Measurements from ENCODE around the gene NAT16.

The NAT16 gene

GRCh38 chr7:101197991-101198390 lies 17.9 kb upstream of the NAT16 start:
- no peaks in the 10 kb centered on the region for H3K9me3 ChIP-seq (ENCODE audit: control insufficient read depth, low read length)
- no peak overlapping the region for H3K4me3 ChIP-seq (ENCODE audit: low read depth, low read length)
- H3K27me3 ChIP-seq (ENCODE audit: control insufficient read depth, insufficient read depth, low read length): no peaks in the 10 kb centered on the region
- no peak overlapping the region for H3K4me2 ChIP-seq (ENCODE audit: low read length)
- no peaks in the 10 kb centered on the region for H3K4me1 ChIP-seq
- no peaks in the 10 kb centered on the region for H3K36me3 ChIP-seq (ENCODE audit: control insufficient read depth, insufficient read depth, low read length)
- TF ChIP-seq, protein P1, sequence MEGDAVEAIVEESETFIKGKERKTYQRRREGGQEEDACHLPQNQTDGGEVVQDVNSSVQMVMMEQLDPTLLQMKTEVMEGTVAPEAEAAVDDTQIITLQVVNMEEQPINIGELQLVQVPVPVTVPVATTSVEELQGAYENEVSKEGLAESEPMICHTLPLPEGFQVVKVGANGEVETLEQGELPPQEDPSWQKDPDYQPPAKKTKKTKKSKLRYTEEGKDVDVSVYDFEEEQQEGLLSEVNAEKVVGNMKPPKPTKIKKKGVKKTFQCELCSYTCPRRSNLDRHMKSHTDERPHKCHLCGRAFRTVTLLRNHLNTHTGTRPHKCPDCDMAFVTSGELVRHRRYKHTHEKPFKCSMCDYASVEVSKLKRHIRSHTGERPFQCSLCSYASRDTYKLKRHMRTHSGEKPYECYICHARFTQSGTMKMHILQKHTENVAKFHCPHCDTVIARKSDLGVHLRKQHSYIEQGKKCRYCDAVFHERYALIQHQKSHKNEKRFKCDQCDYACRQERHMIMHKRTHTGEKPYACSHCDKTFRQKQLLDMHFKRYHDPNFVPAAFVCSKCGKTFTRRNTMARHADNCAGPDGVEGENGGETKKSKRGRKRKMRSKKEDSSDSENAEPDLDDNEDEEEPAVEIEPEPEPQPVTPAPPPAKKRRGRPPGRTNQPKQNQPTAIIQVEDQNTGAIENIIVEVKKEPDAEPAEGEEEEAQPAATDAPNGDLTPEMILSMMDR (IDR thresholded peaks at IDR 0.05): no peak
- no peaks in the 10 kb centered on the region for H3K79me2 ChIP-seq
- H3K27ac ChIP-seq: no peak overlapping the region
- no peak overlapping the region for H3K9ac ChIP-seq
- no peak overlapping the region for H2AFZ ChIP-seq

DNA sequence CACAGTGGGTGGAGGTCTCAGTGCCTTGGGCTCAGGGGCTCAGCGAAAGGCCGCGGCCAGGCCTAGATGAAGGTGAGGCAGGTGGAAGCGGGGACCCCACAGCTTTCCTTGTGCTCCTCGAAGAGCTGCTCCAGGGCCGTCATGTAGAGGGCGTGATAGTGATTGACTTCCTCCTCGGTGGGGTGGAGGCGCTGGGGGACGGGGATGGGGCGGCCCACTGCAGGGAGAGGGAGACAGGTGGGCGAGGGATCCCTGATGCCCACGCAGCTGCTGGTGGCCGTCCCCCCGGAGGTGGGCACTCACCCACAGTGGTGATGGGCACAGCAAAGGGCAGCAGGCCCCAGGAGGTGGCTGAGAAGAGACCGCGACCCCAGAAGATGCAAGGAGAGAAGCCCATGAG lies 15.8 kb upstream of the NAT16 start:
- no peak overlapping the region for H3K4me2 ChIP-seq (ENCODE audit: low read length)
- no peak overlapping the region for H2AFZ ChIP-seq
- H3K27me3 ChIP-seq (ENCODE audit: control insufficient read depth, insufficient read depth, low read length): no peaks in the 10 kb centered on the region
- H3K4me3 ChIP-seq (ENCODE audit: low read depth, low read length): no peak overlapping the region
- no peaks in the 10 kb centered on the region for H3K4me1 ChIP-seq
- H3K9me3 ChIP-seq (ENCODE audit: control insufficient read depth, low read length): no peaks in the 10 kb centered on the region
- H3K27ac ChIP-seq: no peak overlapping the region
- no peak overlapping the region for H3K9ac ChIP-seq
- TF ChIP-seq, protein P1 (IDR thresholded peaks at IDR 0.05): no peak
- H3K79me2 ChIP-seq: no peaks in the 10 kb centered on the region
- no peaks in the 10 kb centered on the region for H3K36me3 ChIP-seq (ENCODE audit: control insufficient read depth, insufficient read depth, low read length)

GRCh38 chr7:101189109-101189508 lies 9.0 kb upstream of the NAT16 start:
- Histone ChIP-seq H3K27ac (no peak overlapping the region), H3K9me3 (ENCODE audit: control insufficient read depth, low read length) (no peaks in the 10 kb centered on the region), H2AFZ (no peak overlapping the region), H3K36me3 (ENCODE audit: control insufficient read depth, insufficient read depth, low read length) (no peaks in the 10 kb centered on the region), H3K4me1 (no peaks in the 10 kb centered on the region), H3K27me3 (ENCODE audit: control insufficient read depth, insufficient read depth, low read length) (no peaks in the 10 kb centered on the region), H3K4me3 (ENCODE audit: low read depth, low read length) (no peak overlapping the region), H3K79me2 (no peaks in the 10 kb centered on the region), H3K4me2 (ENCODE audit: low read length) (no peak overlapping the region), H3K9ac (no peak overlapping the region)
- TF ChIP-seq, protein P1 (IDR thresholded peaks at IDR 0.05): no peak

DNA sequence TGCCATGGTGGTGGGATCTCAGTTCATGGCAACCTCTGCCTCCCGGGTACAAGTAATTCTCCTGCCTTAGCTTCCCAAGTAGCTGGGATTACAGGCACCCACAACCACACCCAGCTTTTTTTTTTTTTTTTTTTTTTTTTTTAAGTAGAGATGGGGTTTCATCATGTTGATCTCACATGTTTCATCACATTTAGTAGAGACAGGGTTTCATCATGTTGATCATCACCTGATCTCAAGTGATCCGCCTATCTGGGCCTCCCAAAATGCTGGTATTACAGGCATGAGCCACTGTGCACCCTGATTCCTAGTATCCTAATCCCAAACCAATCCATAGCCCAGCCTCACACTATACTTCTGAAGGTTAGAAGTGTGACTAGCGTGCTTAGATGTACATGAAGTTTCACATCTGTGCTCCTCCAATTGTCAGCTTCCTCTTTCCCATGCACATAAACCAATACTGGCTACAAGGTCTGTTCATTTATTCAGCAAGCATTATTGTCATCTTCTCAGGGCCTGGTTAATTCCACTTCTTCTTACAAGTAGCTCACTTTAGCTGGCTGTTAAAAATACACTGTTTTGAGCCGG lies 6.8 kb upstream of the NAT16 start:
- Histone ChIP-seq H3K9me3 (ENCODE audit: control insufficient read depth, low read length) (no peaks in the 10 kb centered on the region), H3K9ac (no peak overlapping the region), H3K27ac (no peak overlapping the region), H3K4me1 (no peaks in the 10 kb centered on the region), H3K36me3 (ENCODE audit: control insufficient read depth, insufficient read depth, low read length) (no peaks in the 10 kb centered on the region), H3K4me2 (ENCODE audit: low read length) (no peak overlapping the region), H3K4me3 (ENCODE audit: low read depth, low read length) (no peak overlapping the region), H2AFZ (no peak overlapping the region), H3K79me2 (no peaks in the 10 kb centered on the region), H3K27me3 (ENCODE audit: control insufficient read depth, insufficient read depth, low read length) (no peaks in the 10 kb centered on the region)
- TF ChIP-seq, protein P1 (IDR thresholded peaks at IDR 0.05): no peak

DNA sequence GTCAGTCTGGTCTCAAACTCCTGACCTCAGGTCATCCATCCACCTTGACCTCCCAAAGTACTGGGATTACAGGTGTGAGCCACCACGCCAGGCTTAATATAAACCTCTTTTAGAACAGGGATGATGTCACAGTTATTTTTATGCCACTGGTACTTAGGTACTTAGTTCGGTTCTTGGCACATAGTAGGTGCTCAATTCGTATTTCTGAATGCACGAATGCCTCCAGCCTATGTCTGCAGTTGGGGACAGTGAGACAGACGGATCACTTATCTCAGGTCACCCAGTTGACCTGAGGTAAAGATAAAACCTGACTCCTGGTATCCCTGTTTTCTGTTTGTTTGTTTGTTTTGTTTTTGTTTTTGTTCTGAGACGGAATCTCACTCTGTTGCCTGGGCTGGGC lies 6.1 kb upstream of the NAT16 start:
- H3K4me2 ChIP-seq (ENCODE audit: low read length): no peak overlapping the region
- no peak overlapping the region for H3K4me3 ChIP-seq (ENCODE audit: low read depth, low read length)
- no peaks in the 10 kb centered on the region for H3K9me3 ChIP-seq (ENCODE audit: control insufficient read depth, low read length)
- H3K4me1 ChIP-seq: no peaks in the 10 kb centered on the region
- H3K79me2 ChIP-seq: no peaks in the 10 kb centered on the region
- H3K9ac ChIP-seq: no peak overlapping the region
- H3K27ac ChIP-seq: no peak overlapping the region
- H3K36me3 ChIP-seq (ENCODE audit: control insufficient read depth, insufficient read depth, low read length): no peaks in the 10 kb centered on the region
- H3K27me3 ChIP-seq (ENCODE audit: control insufficient read depth, insufficient read depth, low read length): no peaks in the 10 kb centered on the region
- TF ChIP-seq, protein P1 (IDR thresholded peaks at IDR 0.05): no peak
- no peak overlapping the region for H2AFZ ChIP-seq

Data from parathyroid adenoma (tissue), 2 donors.